ENCODE data around the gene B4GAT1.

B4GAT1 gene

DNA sequence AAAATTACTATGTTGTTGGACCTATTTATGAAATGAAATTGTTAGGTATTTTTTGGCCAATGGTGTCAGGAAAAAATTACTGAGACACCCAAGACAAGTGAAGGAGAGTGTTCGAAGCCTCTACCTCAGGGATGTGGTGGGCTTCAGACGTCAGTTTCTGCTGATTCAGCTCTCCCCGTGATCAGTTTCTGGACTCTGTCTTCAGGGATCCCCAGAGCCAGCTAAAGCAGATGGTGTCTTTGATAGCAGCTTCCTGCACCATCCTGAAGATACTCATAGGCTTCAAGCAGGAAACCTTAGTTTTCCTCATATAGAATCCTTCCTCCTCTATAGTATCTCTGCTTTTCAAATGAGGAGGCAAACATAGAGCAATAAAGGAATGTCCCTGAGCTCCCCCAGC, 38.0 kb downstream of the B4GAT1 start:
- no peak for DNase-seq (ENCODE audit: low spot score)

DNA sequence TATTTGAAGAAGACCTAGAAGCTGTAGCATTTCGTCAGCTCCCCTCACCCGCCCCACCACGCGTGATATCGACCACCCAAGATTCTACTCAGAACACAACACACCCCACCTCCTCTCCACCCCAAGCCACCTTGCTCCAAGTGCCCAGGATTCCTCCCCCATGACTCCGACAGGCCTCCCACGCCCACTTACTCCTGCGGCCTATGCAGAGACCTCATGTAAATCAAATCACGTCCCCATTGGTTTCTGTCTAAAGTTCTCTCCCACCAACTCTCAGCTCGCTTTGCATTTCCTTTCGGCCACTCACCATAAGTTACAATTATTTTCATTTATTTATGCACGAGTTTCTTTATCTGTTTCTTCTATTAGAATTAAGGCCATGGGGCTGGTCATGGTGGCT, 44.8 kb downstream of the B4GAT1 start:
- no peak for DNase-seq (ENCODE audit: low spot score)

DNA sequence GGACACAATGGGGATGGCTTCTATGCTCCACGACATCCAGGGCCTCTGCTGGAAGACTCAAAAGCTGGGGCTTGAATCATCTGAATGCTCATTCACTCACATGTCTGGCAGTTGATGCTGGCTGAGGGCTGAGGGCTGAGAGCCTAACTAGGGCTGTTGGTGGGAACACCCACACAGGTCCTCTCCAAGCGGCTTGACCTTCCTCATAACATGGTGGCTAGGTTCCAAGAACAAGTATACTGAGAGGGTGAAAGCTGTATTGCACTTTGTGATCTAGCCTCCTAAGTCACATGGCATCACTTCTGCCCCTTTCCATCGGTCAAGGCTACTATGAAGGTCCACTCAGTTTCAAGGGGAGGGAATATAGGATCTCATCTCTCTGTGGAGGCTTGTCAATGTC, 48.2 kb downstream of the B4GAT1 start:
- DNase-seq (ENCODE audit: low spot score), result no peak

DNA sequence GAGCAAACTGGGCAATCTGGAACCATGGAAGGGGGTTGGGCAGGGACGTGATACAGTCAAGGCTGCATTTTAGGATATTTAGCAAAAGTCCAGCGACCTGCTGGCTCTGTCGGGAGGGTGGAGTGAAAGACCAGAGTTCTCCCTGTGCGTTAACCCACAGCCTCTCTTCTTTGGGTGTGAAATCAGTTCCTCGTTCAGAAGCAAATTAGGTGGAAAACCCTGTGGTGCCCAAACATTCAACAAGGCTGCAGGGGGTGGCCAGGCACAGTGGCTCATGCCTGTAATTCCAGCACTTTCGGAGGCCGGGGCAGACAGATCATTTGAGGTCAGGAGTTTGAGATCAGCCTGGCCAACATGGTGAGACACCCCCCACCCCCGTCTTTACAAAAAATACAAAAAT, 49.8 kb downstream of the B4GAT1 start:
- no peak for DNase-seq (ENCODE audit: low spot score)

Measured in D341Med (cell line).